GM10266 (cell line): ENCODE measurements around the gene KDM4B.

Source experiments
- DNase-seq: peaks from one replicate; pipeline ENCODE4 v3.0.0; 2012; ENCODE audit errors: extremely low spot score
- TF ChIP-seq, protein P1 (sequence below): IDR thresholded peaks from 2 replicates; pipeline ENCODE4 v1.5.1; 2012; ENCODE audit warnings: mild to moderate bottlenecking, low read depth; ENCODE audit not compliant: control insufficient read depth, insufficient read depth; ENCODE audit errors: missing control alignments

KDM4B gene

DNA sequence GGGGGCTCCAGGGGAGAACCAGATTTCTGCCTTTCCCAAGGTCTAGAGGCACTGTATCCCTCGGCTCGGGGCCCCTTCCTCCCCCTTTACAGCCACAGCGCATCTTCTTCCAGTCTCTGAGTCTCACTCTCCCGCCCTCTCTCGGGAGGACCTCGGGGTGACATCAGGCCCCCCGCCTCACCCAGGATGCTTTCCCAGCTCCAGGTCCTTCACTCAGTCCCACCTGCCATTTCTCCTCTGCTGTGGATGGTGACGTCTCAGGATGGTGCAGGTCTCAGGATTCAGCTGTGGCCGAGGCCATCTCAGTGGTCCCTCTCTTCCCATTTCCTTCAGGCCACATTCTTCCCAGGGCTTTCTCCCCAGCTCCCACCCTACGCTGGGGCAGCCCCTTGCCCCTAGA is 13.6 kb upstream of the KDM4B start:
- no peak for DNase-seq
- TF ChIP-seq, protein P1, sequence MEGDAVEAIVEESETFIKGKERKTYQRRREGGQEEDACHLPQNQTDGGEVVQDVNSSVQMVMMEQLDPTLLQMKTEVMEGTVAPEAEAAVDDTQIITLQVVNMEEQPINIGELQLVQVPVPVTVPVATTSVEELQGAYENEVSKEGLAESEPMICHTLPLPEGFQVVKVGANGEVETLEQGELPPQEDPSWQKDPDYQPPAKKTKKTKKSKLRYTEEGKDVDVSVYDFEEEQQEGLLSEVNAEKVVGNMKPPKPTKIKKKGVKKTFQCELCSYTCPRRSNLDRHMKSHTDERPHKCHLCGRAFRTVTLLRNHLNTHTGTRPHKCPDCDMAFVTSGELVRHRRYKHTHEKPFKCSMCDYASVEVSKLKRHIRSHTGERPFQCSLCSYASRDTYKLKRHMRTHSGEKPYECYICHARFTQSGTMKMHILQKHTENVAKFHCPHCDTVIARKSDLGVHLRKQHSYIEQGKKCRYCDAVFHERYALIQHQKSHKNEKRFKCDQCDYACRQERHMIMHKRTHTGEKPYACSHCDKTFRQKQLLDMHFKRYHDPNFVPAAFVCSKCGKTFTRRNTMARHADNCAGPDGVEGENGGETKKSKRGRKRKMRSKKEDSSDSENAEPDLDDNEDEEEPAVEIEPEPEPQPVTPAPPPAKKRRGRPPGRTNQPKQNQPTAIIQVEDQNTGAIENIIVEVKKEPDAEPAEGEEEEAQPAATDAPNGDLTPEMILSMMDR, result no peak

DNA sequence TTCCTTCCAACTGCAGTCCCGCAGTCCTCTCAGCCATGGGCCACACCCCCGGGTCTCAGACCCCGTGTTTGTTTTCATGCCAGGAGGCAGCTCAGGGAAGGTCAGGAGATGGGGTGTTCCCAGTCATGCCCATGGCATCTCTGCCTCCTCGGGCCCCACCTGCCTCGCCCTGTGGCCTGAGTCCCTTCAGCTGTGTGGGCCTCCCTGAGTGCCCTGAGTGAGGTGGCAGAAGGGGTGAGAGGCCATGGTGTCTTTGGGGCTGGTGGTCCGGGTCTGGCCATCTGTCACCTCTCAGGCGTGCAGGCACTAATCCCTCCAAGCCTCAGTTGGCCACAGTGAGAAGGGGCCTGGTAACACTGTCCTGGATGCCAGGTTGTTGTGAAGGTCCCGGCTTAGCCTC is 10.9 kb upstream of the KDM4B start:
- no peak for DNase-seq
- TF ChIP-seq, protein P1, result no peak

DNA sequence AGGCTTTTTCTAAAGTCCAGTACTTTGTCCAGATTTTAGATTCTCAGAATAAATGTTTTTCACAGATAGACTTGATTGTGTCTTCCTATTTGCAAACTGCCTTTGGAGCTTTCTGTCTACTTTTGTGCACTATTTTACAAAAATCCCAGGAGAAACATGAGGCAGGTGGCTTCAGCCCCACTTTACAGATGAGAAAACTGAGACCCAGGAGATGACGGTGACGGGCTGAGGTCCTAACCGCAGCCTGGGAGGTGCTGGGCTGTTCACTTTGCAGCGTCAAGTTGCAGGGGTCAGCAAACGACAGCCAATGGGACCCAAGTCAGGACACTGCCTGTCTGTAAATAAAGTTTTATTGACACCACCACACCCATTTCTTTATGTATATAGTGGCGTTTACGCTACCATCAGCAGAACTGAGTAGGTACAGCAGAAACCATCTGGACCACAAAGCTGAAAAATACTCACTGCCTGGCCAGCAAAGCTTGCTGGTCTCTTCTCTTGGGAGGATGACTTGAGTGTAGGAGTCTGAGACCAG is 6.8 kb upstream of the KDM4B start:
- no peak for DNase-seq
- TF ChIP-seq, protein P1, result no peak

DNA sequence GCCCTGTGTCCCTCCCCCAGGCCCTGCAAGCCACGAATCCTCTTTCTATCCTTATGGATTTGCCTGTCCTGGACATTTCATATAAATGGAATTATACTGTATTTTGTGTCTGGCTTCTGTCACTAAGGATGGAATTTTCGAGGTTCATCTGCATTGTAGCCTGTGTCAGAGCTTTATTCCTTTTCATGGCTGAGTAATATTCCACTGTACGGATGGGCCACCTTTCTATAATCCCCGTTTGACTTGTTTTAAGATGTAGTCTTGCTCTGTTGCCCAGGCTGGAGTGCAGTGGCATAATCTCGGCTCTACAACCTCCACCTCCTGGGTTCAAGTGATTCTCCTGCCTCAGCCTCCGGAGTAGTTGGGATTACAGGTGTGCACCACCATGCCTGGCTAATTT is 3.9 kb upstream of the KDM4B start:
- no peak for DNase-seq
- TF ChIP-seq, protein P1, result no peak

DNA sequence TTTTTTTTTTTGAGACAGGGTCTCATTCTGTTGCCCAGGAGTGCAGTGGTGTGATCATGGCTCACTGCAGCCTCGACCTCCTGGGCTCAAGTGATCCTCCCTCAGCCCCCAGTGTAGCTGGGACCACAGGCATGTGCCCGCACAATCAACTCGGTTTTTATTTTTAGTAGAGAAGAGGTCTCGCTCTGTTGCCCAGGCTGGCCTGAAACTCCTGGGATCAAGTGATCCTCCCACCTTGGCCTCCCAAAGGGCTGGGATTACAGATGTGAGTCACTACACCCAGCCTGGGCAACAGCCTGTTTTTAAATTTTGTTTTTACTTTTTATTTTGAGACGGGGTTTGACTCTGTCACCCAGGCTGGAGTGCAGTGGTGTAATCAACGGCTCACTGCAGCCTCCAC is 2.3 kb upstream of the KDM4B start:
- DNase-seq, result no peak
- TF ChIP-seq, protein P1, result no peak

DNA sequence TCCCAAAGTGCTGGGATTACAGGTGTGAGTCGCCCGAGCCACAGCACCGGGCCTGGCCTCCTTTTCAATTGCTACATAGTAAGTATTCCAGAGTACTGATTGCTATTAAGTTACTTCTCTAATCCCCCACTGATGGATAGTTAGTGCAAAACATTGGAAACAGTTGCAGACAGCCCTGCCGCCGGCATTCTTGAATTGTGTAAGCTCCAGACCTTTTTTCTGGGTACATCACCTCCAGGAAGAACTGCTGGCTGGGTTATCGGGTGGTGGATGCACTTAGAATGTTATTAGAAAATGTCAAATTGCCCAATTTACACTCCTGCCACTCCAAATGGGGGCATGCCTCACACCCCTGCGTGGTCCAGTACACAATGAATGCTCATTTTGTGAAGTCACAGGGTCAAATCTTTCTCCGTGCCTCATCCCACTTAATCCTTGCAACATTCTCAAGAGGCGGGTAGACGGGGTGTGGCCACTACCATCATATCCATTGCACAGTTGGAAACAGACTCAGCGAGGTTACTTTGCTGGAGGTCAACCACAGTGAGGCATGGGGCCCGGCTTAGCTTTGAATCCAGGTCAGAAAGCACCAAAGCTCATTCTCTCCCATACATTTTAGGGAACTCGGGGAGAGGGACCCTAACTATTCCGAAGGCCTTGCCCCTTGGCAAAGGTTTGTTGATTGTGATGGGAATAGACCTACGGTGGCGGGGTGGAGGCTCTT is 1.0 kb upstream of the KDM4B start:
- DNase-seq, result no peak

DNA sequence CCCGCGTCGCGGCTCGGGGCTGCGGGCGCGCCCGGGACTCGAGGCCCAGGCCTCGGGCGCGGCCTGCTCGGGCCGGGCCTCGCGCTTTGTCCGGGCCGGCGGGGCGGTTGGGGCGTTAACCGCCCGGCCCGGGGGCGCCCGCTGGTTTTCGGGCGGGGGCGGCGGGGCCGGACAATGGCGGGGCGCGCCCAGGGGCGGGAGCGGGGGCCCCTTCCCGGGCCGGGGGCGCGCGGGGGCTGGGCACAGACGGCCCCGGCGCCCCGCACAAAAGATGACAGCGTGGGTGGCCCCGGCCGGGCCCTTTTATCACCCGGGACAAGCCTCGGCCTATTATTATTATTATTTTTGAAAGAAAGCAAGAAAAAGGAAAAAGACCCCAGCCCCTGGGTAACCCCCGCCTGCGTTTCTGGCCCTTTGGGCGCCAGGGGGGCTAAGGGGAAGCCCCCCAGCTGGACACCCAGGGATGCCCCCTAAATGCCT is 419 bp downstream of the KDM4B start:
- no peak for DNase-seq

More for the DNA sequence above, 1.0 kb upstream of the KDM4B start:
- TF ChIP-seq, protein P1, result no peak

More for the DNA sequence above, 419 bp downstream of the KDM4B start:
- TF ChIP-seq, protein P1, result no peak
